ENCODE measurements around the gene NEAT1.

DNA sequence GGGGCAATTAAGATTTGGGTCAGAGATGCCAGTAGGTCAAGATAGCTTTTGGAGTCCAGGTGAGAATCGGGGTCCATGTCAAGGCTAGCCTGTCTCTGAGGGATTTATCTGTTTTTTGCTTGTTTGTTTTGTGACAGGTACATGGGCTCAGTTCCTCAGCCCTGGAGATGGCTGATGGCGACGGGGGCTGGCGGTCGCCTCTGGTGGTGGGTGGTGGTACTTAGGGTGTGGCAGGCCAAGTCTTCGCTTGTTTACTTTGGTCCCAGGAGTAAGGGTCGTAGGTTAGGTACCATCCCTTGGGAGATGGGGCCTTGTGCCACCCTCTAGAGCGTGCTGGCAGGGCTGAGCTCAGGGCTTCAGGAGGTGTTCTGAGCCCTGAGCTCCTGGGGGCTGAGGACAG is 44.8 kb upstream of the NEAT1 start:
- TF ChIP-seq, protein P1, sequence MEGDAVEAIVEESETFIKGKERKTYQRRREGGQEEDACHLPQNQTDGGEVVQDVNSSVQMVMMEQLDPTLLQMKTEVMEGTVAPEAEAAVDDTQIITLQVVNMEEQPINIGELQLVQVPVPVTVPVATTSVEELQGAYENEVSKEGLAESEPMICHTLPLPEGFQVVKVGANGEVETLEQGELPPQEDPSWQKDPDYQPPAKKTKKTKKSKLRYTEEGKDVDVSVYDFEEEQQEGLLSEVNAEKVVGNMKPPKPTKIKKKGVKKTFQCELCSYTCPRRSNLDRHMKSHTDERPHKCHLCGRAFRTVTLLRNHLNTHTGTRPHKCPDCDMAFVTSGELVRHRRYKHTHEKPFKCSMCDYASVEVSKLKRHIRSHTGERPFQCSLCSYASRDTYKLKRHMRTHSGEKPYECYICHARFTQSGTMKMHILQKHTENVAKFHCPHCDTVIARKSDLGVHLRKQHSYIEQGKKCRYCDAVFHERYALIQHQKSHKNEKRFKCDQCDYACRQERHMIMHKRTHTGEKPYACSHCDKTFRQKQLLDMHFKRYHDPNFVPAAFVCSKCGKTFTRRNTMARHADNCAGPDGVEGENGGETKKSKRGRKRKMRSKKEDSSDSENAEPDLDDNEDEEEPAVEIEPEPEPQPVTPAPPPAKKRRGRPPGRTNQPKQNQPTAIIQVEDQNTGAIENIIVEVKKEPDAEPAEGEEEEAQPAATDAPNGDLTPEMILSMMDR (IDR thresholded peaks at IDR 0.05): no peak
- TF ChIP-seq POLR2A (IDR thresholded peaks at IDR 0.05): no peak
